A549 (cell line): ENCODE results near the gene VPS29. TPM values are rescaled to one million over a fixed set of nuclear protein-coding genes. Genes with fewer than 3 reads are reported as not detected.
A peak's percentile ranks its signal among the peaks of the same experiment; 100 is the strongest.

Experiments
- ATAC-seq, 2 experiments: fragments of 200-7000 bp in 1 of 2; fragments of >200 bp in 1 of 2; cut with Nextera tagmentation in 1 of 2; cut with Tn5 transposase in 1 of 2; 3 replicates each; pipeline versions ENCODE4 v1.8.0 to v1.9.1; 2018 to 2020; ENCODE audit warnings: mild to moderate bottlenecking in 1 of 2, moderate library complexity in 1 of 2
- CTCF ChIA-PET: fragments of 300-600 bp; sonication (Branson Sonifier 250); formaldehyde crosslinking; extraction: SDS; loops from one replicate; lab custom pipeline; 2021; ENCODE audit warnings: antibody characterized with exemption, inconsistent platforms; lab: Yijun Ruan, JAX
- POLR2A ChIA-PET: fragments of 350-600 bp; formaldehyde crosslinking; extraction: SDS; loops from one replicate; lab custom pipeline; 2021; ENCODE audit warnings: antibody characterized with exemption, inconsistent platforms; lab: Yijun Ruan, JAX
- DNase-seq, 2 experiments: peaks; one replicate each; pipeline versions ENCODE4 v3.0.0 to v3.0.0-alpha.2; 2011 to 2016; ENCODE audit warnings: low read depth in 1 of 2, low spot score in 1 of 2
- FAIRE-seq: peaks from 2 replicates; lab custom pipeline; 2011; peaks lifted over from hg19 to GRCh38; lab: Jason Lieb, UNC
- H3K27ac ChIP-seq, 2 experiments: fragments of >200 bp; sonication (Bioruptor Twin); formaldehyde crosslinking; 3 replicates each; pipeline ENCODE4 v1.5.1; 2016 to 2017
- H3K4me1 ChIP-seq: fragments of >200 bp; sonication (Bioruptor Twin); formaldehyde crosslinking; 3 replicates; pipeline ENCODE4 v1.6.1; 2016
- H3K4me2 ChIP-seq: fragments of >200 bp; sonication (Bioruptor Twin); formaldehyde crosslinking; 3 replicates; pipeline ENCODE4 v1.6.1; 2016
- H3K4me3 ChIP-seq: fragments of >200 bp; sonication (Bioruptor Twin); formaldehyde crosslinking; 3 replicates; pipeline ENCODE4 v1.5.1; 2016
- H3K9me3 ChIP-seq: fragments of >200 bp; sonication (Bioruptor Twin); formaldehyde crosslinking; 3 replicates; pipeline ENCODE4 v1.6.1; 2016
- BCL3 ChIP-seq: fragments of >200 bp; sonication (Bioruptor Twin); formaldehyde crosslinking; IDR thresholded peaks from 3 replicates; pipeline ENCODE4 v1.6.1; 2016
- BHLHE40 ChIP-seq: IDR thresholded peaks from 2 replicates; pipeline ENCODE4 v1.6.1; 2012; ENCODE audit warnings: low read depth, low read length, inconsistent platforms
- CBX2 ChIP-seq: fragments of 200-600 bp; sonication (generic); IDR thresholded peaks from 2 replicates; pipeline ENCODE4 v1.6.1; 2016; ENCODE audit warnings: low read depth, mild to moderate bottlenecking, borderline replicate concordance
- CEBPB ChIP-seq, 2 experiments: fragments of >200 bp in 1 of 2; sonication (Bioruptor Twin) in 1 of 2; formaldehyde crosslinking in 1 of 2; IDR thresholded peaks; 2 replicates each; pipeline ENCODE4 v1.6.1; 2012 to 2016
- ELK1 ChIP-seq: fragments of 150-350 bp; IDR thresholded peaks from 2 replicates; pipeline ENCODE4 v1.6.1; 2014; ENCODE audit warnings: low read depth, mild to moderate bottlenecking, low read length
- FOSB ChIP-seq: fragments of 250-450 bp; sonication (Bioruptor Pico); IDR thresholded peaks from 2 replicates; pipeline ENCODE4 v1.5.0; 2020; ENCODE audit warnings: mild to moderate bottlenecking, moderate library complexity
- FOXS1 ChIP-seq: fragments of 250-450 bp; sonication (Bioruptor Pico); IDR thresholded peaks from 2 replicates; pipeline ENCODE4 v1.5.0; 2020; ENCODE audit warnings: mild to moderate bottlenecking, moderate library complexity
- GATA3 ChIP-seq: IDR thresholded peaks from 2 replicates; pipeline ENCODE4 v1.6.1; 2012; ENCODE audit warnings: borderline replicate concordance
- HEYL ChIP-seq: fragments of 250-450 bp; sonication (Bioruptor Pico); IDR thresholded peaks from 2 replicates; pipeline ENCODE4 v1.8.0; 2021; ENCODE audit warnings: mild to moderate bottlenecking, moderate library complexity
- HMGXB4 ChIP-seq: fragments of 250-450 bp; sonication (Bioruptor Pico); IDR thresholded peaks from 2 replicates; pipeline ENCODE4 v1.5.0; 2021; ENCODE audit warnings: mild to moderate bottlenecking, moderate library complexity, borderline replicate concordance
- HOXB5 ChIP-seq: fragments of 250-450 bp; sonication (Bioruptor Pico); IDR thresholded peaks from 2 replicates; pipeline ENCODE4 v1.5.0; 2020; ENCODE audit warnings: mild to moderate bottlenecking, moderate library complexity
- JUN ChIP-seq, 2 experiments: fragments of >200 bp; sonication (Bioruptor Twin); formaldehyde crosslinking; IDR thresholded peaks; 2 replicates in 1 of 2; 3 replicates in 1 of 2; pipeline ENCODE4 v1.6.1; 2016 to 2017
- KDM5A ChIP-seq: fragments of 200-600 bp; sonication (generic); IDR thresholded peaks from 2 replicates; pipeline ENCODE4 v1.6.1; 2016; ENCODE audit warnings: antibody characterized with exemption, mild to moderate bottlenecking
- MAZ ChIP-seq: fragments of 150-350 bp; IDR thresholded peaks from 2 replicates; pipeline ENCODE4 v1.6.1; 2014; ENCODE audit warnings: antibody characterized with exemption, low read depth, low read length, borderline replicate concordance
- MYC ChIP-seq: IDR thresholded peaks from 2 replicates; pipeline ENCODE4 v1.6.1; 2012; ENCODE audit warnings: mild to moderate bottlenecking, inconsistent platforms, low read length, improper control_type of control experiment, borderline replicate concordance
- NPAS2 ChIP-seq: fragments of 250-450 bp; sonication (Bioruptor Pico); IDR thresholded peaks from 2 replicates; pipeline ENCODE4 v1.8.0; 2022; ENCODE audit warnings: mild to moderate bottlenecking, moderate library complexity, borderline replicate concordance
- POLR2A ChIP-seq: IDR thresholded peaks from 2 replicates; pipeline ENCODE4 v1.6.1; 2012; ENCODE audit warnings: mild to moderate bottlenecking, low read length
- POLR2AphosphoS2 ChIP-seq: conservative IDR thresholded peaks from 2 replicates; pipeline ENCODE4 v1.6.1; 2012; ENCODE audit warnings: low read length, improper control_type of control experiment, inconsistent platforms
- RARB ChIP-seq: fragments of 250-450 bp; sonication (Bioruptor Pico); IDR thresholded peaks from 2 replicates; pipeline ENCODE4 v1.8.0; 2021; ENCODE audit warnings: mild to moderate bottlenecking, moderate library complexity
- RFX5 ChIP-seq: fragments of 450-650 bp; IDR thresholded peaks from 2 replicates; pipeline ENCODE4 v1.7.1; 2014; ENCODE audit warnings: antibody characterized with exemption, mild to moderate bottlenecking, moderate library complexity
- RNF2 ChIP-seq: fragments of 200-600 bp; sonication (generic); IDR thresholded peaks from 2 replicates; pipeline ENCODE4 v1.6.1; 2016; ENCODE audit warnings: low read depth, mild to moderate bottlenecking, antibody characterized with exemption, moderate library complexity, borderline replicate concordance
- SMC3 ChIP-seq: fragments of >200 bp; sonication (Bioruptor Twin); formaldehyde crosslinking; IDR thresholded peaks from 3 replicates; pipeline ENCODE4 v1.6.1; 2018; ENCODE audit warnings: inconsistent platforms
- TFCP2L1 ChIP-seq: fragments of 250-450 bp; sonication (Bioruptor Pico); IDR thresholded peaks from 2 replicates; pipeline ENCODE4 v1.5.0; 2021; ENCODE audit warnings: mild to moderate bottlenecking
- TP53 ChIP-seq: fragments of 250-450 bp; sonication (Bioruptor Pico); IDR thresholded peaks from 2 replicates; pipeline ENCODE4 v1.5.0; 2021; ENCODE audit warnings: mild to moderate bottlenecking, moderate library complexity
- USF2 ChIP-seq: fragments of 450-650 bp; IDR thresholded peaks from 2 replicates; pipeline ENCODE4 v1.6.1; 2014; ENCODE audit warnings: antibody characterized with exemption
- ZFP36 ChIP-seq: fragments of 450-650 bp; IDR thresholded peaks from 2 replicates; pipeline ENCODE4 v1.6.1; 2014; ENCODE audit warnings: borderline replicate concordance; ENCODE audit not compliant: partially characterized antibody
- WGBS: methylation state at CpG from one replicate; pipeline ENCODE4 v1.1.6; 2017; ENCODE audit errors: missing lambda C conversion rate; 5-methylcytosine and 5-hydroxymethylcytosine counted together
- polyA minus RNA-seq: library from RNA; depleted of rRNA, polyadenylated mRNA; stranded (reverse); fragments of >200 nt; gene quantifications from 2 replicates; pipeline ENCODE4 v1.2.3, GENCODE V29; 2011; rRNA and poly(A)+ RNA removed
- polyA plus RNA-seq, 4 experiments: library from polyadenylated mRNA; depleted of rRNA in 3 of 4; stranded (reverse); fragments of >200 nt; fragmentation: RNase III in 1 of 4; extraction: RNeasy Plus Mini Kit Qiagen cat#74134 plus additional on column Dnase treatment in 1 of 4; gene quantifications; 2 replicates in 3 of 4; 3 replicates in 1 of 4; pipeline ENCODE4 v1.2.3, GENCODE V29; 2011 to 2017
- TF ChIP-seq, protein P1 (sequence below): IDR thresholded peaks from 2 replicates; pipeline ENCODE4 v1.6.1; 2012
- TF ChIP-seq, protein P2 (sequence below): fragments of 200-600 bp; sonication (generic); IDR thresholded peaks from 2 replicates; pipeline ENCODE4 v1.6.1; 2016; ENCODE audit warnings: antibody characterized with exemption, mild to moderate bottlenecking, moderate library complexity

VPS29 gene
- 213 and 230 TPM in 2 replicates for polyA plus RNA-seq (2011; rRNA removed)
- 148 and 150 TPM in 2 replicates for polyA plus RNA-seq (2012; cell fraction: cytosol; rRNA removed)
- 51.8 and 83.8 TPM in 2 replicates for polyA plus RNA-seq (2012; cell fraction: nucleus; rRNA removed)
- polyA plus RNA-seq (2017; fragmentation: RNase III; extraction: RNeasy Plus Mini Kit Qiagen cat#74134 plus additional on column Dnase treatment), result 180 to 188 TPM (median 183 TPM) in 3 replicates
- 24.1 and 29.5 TPM in 2 replicates for polyA minus RNA-seq

GRCh38 chr12:110501752-110502738 lies at the start of gene VPS29, which contains the start of gene RAD9B:
Gene VPS29 (minus strand): TSS chr12:110502111. CDS start chr12:110502051, 60 bp downstream.
Gene RAD9B (plus strand): TSS chr12:110502331. CDS start chr12:110502338, 7 bp downstream.
- Histone ChIP-seq H3K4me2 (peak within 1 kb of the TSS; percentile 87), H3K4me3 (peak within 1 kb of the TSS; percentile 80), H3K9me3 (peaks cover 6% of the 10 kb centered on the region), H3K4me1 (peaks cover 25% of the 10 kb centered on the region), H3K27ac (peak within 1 kb of the TSS; percentile 79 to 91)
- FAIRE-seq (peak; percentile 18), DNase-seq (peak; percentile 96 to 99), ATAC-seq (peak; percentile 99)
- WGBS, result 13% methylated on average over 54 of the region's 61 CpGs
- CTCF ChIA-PET, result interaction anchor here (0.5 to 1.9 kb wide), 7 partner anchors 10 to 102 kb away, joined by 3 to 6 read pairs (median 4); partner anchors contain the start of gene FAM216A
- POLR2A ChIA-PET, result interaction anchor here (1.0 kb wide), 1 partner anchor 34 kb away, joined by 9 read pairs; the partner anchor contains the start of gene GPN3
- TF ChIP-seq ELK1 (no peak), FOXS1 (CRISPR knock-in tag) (peak; percentile 98), TP53 (peak; percentile 97), POLR2A (peak; percentile 81), BHLHE40 (no peak), MAZ (no peak), USF2 (peak; percentile 53; the same call in 1 of the 2 replicates), SMC3 (peak; percentile 28; the same call in 1 of the 3 replicates), JUN (IDR thresholded peaks at IDR 0.05) (peak; percentile 71 to 93; a peak in 4 of 5 replicates), CEBPB (IDR thresholded peaks at IDR 0.05) (peak in 1 of 2 experiments; percentile 83; a peak in 2 of 4 replicates), HEYL (peak; percentile 97), POLR2AphosphoS2 (no peak), NPAS2 (CRISPR knock-in tag) (peak; percentile 93), HOXB5 (peak; percentile 99), HMGXB4 (CRISPR knock-in tag) (peak; percentile 97; the same call in 1 of the 2 replicates), ZFP36 (no peak), KDM5A (0 out of 2 replicates have a peak, but pooled peaks have one; percentile 38), RFX5 (0 out of 2 replicates have a peak, but pooled peaks have one; percentile 42), BCL3 (0 out of 3 replicates have a peak, but pooled peaks have one; percentile 50), FOSB (CRISPR knock-in tag) (peak; percentile 72; the same call in 1 of the 2 replicates), CBX2 (no peak), MYC (peak; percentile 82), TFCP2L1 (CRISPR knock-in tag) (peak; percentile 97), RARB (CRISPR knock-in tag) (peak; percentile 85), GATA3 (peak; percentile 53; the same call in 1 of the 2 replicates), RNF2 (peak; percentile 88; the same call in 1 of the 2 replicates)
- TF ChIP-seq, protein P1, sequence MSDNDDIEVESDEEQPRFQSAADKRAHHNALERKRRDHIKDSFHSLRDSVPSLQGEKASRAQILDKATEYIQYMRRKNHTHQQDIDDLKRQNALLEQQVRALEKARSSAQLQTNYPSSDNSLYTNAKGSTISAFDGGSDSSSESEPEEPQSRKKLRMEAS, result peak; percentile 100
- TF ChIP-seq, protein P2, sequence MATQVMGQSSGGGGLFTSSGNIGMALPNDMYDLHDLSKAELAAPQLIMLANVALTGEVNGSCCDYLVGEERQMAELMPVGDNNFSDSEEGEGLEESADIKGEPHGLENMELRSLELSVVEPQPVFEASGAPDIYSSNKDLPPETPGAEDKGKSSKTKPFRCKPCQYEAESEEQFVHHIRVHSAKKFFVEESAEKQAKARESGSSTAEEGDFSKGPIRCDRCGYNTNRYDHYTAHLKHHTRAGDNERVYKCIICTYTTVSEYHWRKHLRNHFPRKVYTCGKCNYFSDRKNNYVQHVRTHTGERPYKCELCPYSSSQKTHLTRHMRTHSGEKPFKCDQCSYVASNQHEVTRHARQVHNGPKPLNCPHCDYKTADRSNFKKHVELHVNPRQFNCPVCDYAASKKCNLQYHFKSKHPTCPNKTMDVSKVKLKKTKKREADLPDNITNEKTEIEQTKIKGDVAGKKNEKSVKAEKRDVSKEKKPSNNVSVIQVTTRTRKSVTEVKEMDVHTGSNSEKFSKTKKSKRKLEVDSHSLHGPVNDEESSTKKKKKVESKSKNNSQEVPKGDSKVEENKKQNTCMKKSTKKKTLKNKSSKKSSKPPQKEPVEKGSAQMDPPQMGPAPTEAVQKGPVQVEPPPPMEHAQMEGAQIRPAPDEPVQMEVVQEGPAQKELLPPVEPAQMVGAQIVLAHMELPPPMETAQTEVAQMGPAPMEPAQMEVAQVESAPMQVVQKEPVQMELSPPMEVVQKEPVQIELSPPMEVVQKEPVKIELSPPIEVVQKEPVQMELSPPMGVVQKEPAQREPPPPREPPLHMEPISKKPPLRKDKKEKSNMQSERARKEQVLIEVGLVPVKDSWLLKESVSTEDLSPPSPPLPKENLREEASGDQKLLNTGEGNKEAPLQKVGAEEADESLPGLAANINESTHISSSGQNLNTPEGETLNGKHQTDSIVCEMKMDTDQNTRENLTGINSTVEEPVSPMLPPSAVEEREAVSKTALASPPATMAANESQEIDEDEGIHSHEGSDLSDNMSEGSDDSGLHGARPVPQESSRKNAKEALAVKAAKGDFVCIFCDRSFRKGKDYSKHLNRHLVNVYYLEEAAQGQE, result peak; percentile 48
